Tongue (tissue), 2 donors: ENCODE data around the gene ULBP2. TPM values are rescaled to one million over a fixed set of nuclear protein-coding genes. Genes with fewer than 3 reads are reported as not detected.
"Not testable (repeated sequence)": the region's sequence is repeated elsewhere in the genome, so short reads cannot be mapped to it uniquely, and the experiment has no call there.

Experiments
- DNase-seq: peaks from one replicate; pipeline ENCODE4 v3.0.0-alpha.2; 2015
- total RNA-seq: library from RNA; depleted of rRNA; stranded (reverse); fragments of >200 nt; gene quantifications from one replicate; pipeline ENCODE4 v1.2.3, GENCODE V29; 2014

The ULBP2 gene
- total RNA-seq, 1 donor from 2014 or later, result not detected

DNA sequence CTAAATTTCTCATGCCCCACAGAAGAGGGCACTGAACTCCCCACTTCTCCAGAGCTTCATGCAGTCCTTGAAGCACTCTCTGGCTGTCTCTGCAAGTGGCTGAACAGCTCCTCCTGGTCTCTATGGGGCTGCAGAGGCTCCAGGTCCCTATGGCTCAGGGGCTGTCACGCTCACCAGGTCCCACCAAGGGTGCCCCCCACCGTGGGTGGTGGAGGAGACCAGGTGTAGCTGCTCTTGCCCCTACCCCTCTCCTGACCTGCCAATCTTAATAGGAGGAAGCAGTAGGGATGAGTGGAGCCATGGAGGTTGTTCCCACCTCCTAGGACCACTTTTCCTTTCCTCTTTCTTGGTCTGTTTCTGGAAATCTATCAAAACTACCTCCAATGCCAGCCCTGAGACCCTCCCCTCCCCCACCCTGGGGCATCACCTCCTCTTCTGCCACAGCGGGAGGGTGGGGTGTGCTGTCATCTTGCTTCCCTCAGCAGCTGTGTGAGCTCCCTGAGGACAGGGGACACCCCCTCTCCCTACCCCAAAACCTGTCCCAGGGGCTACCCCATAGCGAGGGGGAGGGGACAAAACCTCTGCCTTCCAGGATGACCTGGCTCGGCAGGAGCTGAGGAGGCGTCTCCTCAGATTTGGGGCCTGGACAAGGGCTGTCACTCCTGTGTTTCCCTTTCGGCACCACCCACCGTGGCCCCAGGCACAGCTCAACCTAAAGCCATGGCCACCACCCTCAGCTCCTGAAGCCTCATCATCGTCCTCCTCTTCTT is 31.9 kb upstream of the ULBP2 start:
- no peak for DNase-seq

DNA sequence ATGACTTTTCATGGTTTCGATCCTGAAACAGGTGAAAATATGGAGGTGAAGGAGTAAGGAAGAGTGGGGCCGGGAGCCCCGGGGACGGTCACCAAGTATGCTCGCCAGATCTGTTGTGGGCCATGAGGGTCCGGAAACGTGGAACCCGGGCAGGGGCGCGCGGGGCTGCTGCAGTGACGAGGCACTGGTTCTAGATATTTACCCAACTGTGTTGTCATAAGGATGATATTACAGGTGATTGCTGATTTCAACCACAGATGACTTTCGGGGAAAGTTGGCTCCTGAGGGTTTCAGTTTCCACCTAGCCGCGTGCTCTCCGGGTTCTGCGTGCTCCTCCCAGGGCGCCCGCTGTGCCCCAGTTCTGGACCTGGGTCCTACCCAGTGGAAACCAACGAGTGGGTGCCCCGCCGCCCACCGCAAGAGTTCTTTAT is 31.1 kb upstream of the ULBP2 start:
- DNase-seq, result no peak

DNA sequence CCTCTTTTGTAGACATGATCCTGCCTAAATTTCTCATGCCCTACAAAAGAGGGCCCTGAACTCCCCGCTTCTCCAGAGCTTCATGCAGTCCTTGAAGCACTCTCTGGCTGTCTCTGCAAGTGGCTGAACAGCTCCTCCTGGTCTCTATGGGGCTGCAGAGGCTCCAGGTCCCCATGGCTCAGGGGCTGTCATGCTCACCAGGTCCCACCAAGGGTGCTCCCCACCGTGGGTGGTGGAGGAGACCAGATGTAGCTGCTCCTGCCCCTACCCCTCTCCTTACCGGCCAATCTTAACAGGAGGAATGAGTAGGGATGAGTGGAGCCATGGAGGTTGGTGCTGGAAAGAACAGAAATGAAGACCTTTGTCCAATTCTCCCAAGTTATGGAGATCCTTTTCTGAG is 29.1 kb upstream of the ULBP2 start:
- DNase-seq, result not testable (repeated sequence)

DNA sequence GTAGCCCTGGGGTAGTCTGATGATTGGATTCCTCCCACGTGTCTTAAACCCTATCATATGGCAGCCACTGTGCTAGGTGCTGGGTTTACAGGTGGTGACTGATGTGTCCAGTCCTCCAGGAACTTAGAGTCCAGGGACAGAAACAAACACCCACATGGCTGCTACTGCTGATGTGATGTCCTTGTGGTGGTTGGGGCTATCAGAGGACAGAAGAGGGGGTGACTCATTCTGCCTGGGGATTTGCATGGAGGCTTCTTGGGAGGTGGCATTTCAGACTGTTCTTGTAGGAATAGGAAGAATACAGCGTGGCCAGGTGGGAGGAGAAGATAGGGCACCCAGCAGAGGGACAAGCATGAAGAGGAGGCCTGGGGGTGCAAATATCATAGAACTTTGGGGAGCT is 28.7 kb upstream of the ULBP2 start:
- DNase-seq, result no peak

DNA sequence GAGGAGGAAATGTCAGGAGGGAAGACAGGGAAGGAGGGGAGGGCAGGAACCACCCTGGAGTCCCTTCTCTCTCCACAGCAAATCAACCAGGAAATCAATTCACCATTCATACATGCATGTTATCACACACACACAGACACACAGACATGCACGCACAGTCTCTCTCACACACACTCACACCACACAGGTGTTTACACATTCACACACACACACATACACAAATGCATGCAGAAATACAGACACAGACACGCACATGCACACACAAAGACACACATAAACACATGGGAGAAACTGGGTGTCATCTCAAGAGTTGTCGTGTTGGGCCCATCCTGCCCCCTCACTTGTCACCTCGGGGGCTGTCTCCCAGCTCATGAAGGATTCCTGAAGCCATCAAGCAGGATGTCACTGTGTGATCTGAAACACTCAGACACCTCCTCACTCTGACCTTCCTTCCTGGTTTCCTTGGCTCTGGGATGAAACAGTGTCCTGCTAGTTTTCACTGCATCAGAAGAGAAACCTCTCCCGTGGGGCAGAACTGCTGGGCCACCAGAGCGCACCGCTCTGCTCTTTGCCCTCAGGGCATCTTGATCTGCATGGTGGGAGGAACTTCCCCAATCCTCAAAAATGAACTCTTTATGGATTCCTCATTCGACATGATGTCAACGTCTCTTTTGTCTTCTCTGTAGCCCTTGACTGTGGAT is 28.1 kb upstream of the ULBP2 start:
- no peak for DNase-seq

DNA sequence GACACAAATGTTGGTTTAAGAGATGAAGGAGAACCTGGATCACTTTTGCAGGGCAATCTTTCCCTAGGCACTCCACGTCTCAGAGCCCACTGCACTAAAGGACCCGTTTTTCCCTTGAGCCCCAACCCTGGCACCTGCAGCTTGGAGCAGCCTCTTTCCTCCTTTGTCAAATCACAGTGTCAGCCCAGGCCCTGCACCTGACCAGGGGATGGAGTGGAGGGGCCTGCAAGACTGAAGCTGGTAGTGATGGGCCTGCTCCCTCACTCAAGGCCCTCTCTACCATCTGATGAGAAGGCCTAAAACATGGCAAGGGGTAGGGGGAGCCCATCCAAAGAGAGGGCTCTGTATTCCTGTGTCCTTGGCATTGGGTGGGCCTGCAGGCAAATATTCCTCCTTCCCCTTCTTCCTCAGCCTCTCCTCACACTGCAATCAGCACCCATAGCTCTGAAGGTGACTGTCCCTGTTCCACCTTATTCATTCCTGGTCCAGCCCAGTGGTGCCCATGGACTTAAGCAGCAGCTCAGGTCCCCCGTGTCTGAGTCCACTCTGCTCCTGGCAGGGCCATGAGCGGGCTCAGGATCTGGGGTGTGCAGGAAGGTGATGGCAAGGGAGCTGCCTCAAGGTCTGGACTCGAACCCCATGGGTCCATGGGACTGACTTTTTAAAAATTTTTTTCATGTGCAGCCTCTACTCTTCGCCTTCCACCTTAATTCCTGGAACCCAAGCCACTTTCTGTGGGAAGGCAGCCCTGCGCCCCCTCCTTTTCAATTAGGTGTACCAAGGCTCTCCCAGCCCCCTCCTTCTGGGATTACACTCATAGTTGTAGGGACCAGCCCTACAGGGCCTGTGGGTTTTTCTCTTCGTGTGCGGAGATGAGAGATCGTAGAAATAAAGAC is 25.6 kb upstream of the ULBP2 start:
- no peak for DNase-seq

DNA sequence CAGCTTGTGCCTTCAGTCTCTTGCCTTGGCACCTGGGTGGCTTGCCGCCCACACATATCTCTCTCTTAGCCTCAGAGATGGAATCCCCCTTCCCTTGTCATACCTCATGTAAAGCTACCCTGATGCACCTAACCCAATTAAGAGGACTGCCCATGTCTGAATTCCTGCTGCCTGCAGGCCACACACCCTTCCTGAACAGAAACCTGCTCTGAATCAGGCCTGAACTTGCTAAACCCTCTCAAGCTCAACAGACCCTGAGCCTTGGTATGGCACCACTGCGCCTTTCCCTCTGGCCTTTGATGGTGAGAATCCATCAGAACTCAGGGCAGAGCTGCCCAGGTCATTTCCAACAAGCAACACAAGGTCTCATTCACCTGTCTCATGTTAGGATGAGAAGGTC is 24.1 kb upstream of the ULBP2 start:
- DNase-seq, result no peak

DNA sequence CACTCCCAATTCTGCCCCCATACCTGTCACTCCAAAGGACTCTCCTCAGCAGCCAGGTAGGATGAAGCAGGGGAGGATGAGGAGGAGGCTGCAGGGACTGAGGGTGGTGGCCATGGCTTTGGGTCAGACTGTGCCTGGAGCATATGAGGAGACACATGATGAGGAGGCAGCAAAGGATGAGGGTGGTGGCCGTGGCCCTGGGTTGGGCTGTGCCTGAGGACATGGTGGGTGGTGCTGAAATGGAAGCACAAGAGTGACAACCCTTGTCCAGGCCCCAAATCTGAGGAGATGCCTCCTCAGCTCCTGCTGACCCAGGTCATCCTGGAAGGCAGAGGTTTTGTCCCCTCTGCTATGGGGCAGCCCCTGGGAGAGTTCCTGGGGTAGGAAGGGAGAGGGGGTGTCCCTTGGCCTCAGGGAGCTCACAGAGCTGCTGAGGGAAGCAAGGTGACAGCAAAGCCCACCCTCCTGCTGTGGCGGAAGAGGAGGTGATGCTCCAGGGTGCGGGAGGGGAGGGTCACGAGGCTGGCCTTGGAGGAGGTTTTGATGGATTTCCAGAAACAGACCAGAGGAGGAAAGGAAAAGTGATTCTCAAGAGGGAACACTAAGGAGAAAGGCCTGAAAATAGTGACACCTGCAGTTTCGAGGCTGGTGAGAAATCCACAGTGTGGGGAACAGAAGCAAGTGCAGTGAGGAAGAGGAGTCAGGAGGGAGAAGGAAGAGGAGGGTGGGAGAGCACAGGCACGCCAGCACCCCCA is 23.5 kb upstream of the ULBP2 start:
- no peak for DNase-seq

DNA sequence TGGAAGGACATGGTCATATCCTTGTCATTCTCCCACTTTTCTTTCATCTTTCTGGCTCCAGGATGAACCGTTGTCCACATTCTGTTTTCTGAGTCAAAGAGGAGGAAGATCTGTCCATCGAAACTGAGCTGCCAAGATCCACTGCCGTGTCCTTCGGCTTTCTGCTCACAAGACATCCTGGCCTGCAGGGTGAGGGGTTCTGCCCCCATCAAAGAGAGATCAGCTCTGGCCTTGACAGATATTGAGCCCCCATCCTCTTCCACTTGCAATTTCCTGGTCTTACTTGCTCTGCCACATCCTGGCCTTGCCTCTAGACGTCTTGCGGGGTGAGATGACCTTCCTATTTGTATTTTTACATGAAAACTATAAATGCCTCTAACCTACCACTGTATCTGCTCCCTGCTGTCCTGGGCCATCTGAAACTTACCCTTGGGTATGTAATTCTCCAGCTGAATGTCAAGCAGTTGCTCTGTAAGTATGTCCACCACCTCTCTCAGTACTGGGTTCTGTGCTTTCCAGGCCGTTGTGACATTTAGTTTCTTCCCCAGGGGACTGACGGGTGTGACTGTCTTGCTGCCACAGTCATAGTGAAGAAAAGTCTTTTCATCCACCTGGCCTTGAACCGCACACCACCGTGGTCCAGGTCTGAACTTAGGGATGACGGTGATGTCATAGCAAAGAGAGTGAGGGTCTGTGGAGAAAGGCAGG is 22.5 kb upstream of the ULBP2 start:
- not testable (repeated sequence) for DNase-seq

DNA sequence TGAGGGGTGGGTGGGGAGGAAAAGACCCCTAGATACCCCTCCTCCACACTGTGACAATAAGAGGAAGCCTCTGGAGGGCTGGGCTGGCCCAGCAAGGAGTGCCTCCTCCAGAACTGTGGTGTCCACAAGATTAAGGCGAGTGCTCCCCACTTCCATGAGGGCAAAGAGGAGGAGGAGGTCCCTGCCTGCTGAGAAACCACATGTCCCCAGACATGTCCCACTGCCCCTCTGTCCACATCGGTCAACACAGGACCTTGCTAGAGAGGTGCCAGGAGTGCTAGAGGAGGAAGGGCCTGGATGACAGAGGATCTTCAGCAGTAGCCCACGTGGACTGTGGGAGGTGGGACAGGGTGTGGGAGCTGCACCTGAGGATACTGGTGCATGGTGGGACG is 22.0 kb upstream of the ULBP2 start:
- no peak for DNase-seq

DNA sequence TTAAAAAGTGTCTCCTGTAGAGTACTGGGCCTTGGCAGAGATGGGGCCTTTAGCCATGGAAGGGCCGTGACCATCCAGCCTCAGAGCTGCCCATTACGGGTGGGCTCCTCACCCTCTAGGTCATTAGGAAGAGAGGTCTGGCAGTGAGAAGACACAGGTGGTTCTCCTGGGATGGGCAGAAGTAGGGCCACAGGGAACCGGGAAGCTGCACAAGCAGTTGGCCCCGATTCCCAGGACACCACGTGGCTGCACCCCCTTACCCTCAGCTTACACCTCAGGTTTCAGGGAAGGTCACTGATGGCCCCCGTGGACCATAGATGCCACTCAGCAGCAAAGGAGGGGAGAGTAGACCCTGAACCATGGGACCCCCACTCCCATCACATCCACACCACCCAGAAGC is 20.5 kb upstream of the ULBP2 start:
- DNase-seq, result no peak

DNA sequence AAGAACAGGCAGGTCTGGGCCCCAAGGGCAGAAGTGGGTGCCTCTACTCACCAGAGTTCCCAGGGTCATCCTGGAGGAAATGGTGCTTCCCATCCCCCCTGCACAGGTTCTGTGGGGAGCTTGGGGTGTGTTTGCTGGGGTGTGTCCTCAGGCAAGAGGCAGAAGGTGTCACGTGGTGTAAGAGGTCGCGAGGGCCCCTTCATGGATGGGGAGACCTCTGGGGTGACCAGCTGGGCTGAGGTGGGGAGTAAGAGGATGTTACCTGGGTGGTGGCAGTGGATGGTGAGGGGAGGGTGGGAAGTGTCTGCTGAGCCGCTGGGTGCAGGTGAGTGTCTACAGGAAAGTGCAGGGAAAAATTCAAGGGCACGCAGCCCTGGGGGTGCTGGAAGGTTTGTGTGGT is 19.7 kb upstream of the ULBP2 start:
- DNase-seq, result not testable (repeated sequence)

DNA sequence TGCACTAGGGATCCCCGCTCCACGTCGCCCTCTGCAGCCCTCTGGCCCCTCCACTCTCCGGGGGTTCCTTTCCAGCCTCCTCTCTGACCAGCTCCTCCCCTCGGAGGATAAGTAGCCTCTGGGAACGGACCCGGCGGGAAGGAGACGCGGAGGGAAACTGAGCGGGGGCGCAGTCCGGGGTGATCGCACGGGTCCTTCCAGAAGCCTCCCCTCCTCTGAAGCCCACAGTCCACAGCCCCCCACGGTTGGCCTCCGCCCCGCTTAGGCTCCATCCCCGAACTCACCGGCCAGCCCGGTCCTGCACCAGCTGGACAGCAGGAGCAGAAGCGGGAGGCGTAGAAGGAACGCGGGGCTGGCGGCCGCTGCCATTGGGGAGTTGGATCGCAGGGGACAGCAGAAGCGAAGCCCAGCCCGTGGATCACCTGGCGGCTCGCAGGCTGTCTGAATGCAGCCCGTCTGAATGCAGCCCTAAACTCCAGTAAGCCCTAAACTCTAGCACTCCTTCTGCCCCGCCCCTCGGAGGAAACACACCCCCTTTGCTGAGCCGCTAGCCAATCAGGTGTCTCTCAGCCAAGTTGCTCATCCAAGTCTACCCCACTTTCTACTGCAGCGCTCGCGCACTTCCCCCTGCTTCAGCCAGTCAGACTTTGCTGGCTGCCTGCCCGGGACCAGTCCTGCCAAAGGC is 19.0 kb upstream of the ULBP2 start, which contains the start of gene RAET1G:
Gene RAET1G (minus strand): TSS at position 480 of the 685 bp plus-strand sequence. CDS start 111 bp downstream, at position 369.
- peak; percentile 95 for DNase-seq

DNA sequence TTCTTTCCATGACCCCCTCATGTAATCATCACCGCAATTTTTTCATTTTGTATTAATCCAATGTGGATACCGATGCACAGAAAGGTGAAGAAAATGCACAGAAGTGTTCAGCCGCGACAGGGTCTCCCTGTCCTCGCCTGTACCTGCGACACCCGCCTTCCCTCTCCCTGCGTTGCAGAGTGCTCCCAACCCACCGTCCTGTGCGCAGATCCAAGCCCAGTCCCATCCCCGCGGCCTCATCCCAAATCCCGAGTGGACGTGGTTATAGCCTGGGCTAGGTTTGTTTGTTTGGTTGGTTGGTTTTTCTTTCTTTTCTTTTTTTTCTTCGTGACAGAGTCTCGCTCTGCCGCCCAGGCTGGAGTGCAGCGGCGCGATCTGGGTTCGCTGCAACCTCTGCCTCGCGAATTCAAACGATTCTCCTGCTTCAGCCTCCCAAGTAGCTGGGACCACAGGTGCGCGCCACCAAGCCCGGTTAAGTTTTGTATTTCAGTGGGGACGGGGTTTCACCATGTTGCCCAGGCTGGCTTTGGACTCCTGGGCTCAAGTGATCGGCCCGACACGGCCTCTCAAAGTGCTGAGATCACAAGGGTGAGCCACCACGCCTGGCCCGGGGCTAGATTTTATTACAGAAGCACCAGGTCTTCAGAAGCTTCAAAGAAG is 18.4 kb upstream of the ULBP2 start:
- no peak for DNase-seq

DNA sequence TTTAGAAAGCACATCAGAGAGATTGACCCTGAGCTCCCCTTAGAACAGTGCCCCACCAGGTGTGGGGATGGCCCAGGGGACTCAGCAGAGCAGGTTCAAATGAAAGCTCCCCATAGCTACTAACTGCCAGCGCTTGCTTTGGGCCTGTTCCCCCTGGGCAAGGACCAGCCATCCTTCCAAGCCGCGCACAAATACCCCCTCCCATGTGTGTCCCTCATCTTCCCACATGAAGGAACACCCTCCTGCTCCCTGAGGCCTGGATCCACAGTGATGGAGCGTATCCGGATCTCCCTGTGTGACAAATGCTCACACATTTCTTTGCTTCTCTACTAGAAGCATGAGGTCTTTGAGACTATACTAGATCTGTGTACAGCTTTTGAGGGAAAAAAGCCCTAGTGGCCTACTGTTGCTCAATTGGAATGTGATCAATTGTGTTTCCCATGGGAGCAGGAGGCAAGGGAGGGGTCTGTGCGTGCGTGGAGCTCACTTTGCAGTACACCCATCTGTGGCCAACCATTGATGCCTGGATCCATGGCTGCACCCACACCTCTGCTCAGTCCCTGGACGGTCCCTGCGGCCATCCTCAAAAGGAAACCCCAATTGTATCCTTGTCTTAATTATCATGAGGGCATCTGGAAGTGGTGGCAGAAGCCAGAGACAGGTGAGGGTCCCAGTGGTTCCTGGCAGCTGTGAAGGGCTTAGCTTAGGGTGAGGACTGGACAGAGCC is 17.4 kb upstream of the ULBP2 start:
- no peak for DNase-seq

DNA sequence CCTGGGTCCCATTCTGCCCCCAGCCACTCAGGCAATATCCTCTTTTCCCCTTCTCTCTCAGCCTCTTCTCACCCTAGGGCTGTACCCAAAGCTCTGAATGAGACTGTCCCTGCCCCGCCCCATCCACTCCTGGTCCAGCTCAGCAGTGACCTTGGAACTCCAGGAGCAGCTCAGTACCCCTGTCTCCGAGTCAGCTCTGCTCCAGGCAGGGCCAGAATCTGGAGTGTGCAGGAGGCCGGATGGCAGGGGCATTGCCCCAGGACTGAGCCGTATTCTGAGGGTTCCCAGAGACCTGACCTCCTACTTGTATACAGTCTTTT is 16.9 kb upstream of the ULBP2 start:
- no peak for DNase-seq

DNA sequence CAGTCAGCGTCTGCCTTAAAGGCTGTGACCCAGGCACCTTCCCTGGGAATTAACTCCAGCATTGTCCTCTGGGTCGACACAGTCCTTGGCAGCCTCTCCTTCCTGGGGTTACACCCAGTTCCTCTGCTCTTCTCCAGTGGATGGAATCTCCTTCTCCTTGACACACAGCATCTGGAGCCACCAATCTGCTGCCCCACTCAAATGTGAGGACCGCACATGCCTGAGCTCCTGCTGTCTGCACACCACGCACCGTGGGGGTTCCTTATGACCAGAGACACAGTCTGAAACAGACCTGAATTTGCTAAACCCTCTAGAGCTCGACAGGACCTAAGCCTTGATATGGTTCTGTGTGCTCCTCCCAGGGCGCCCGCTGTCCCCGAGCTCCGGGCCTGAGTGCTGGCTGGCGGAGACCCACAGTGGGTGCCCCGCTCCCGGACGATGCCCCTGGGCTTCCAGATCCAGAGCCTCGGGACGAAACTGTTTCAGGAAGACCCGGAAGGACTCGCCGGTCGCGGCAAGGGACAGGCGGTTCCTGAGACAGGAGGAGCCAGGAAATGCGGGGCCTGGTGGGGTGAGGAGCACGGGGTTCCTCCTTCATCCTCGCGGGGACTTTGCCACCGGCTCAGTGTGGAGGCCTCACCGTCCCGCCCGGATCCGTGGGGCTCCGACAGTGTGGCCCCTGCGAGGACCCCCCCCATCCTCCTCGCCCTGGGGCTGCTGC is 16.4 kb upstream of the ULBP2 start:
- DNase-seq, result no peak

DNA sequence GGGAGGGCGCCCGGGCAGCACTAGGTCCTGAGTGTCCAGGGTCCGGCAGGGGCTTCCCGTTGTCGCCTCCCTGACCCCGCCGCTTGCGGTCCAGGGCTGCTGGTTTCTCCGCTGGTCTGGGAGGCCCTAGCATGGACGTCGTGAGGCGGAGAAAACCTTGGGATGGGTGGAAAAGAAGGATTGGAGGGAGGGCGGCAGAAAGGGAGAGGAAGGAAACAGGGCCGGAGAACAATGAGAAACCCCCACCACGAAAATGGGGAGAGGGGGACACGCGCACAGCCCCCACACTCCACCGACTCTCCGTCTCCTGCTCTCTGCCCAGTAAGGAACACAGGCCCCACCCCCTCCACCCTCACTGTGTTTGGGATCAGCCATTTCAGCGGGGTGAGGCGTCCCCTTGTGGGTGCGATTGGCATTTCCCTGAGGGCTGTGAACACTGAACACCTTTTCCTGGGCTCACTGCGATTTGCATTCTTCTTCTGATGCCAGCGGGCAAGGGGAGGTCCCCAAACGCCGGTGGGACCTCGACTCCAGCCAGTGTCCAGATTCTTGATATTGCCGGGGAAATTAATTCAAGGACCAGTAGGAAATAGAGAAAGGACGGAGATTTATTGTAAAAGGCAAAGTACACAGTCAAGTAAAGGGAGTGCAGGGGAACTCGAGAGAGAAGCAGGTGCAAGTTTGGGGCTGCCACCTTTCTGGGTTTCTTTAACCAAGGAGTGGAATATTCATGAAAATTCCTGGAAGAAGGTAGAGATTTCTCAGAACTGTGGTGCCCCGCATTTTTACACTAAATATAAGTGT is 15.6 kb upstream of the ULBP2 start:
- DNase-seq, result peak; percentile 86
